ENCODE measurements around the gene RBM17. TPM values are rescaled to one million over a fixed set of nuclear protein-coding genes. Genes with fewer than 3 reads are reported as not detected.

Gene RBM17
- total and polyA plus RNA-seq, 2 of the 13 experiments (the other 11 are each of a cell fraction or from before 2014, with no cell fraction given), result 30.7 to 77.5 TPM

- TF ChIP-seq ZNF281 (CRISPR knock-in tag; IDR thresholded peaks at IDR 0.05; ENCODE audit: borderline replicate concordance) (no peak), THYN1 (CRISPR knock-in tag; IDR thresholded peaks at IDR 0.05; ENCODE audit: borderline replicate concordance, low read depth) (no peak), ATM (IDR thresholded peaks at IDR 0.05; ENCODE audit: borderline replicate concordance) (no peak), ZNF280D (CRISPR knock-in tag; IDR thresholded peaks at IDR 0.05) (no peak), ZFP90 (CRISPR knock-in tag; IDR thresholded peaks at IDR 0.05; ENCODE audit: borderline replicate concordance) (no peak), HOMEZ (CRISPR knock-in tag; IDR thresholded peaks at IDR 0.05; ENCODE audit: low read depth) (no peak), TFDP2 (CRISPR knock-in tag; IDR thresholded peaks at IDR 0.05) (no peak), GLMP (CRISPR knock-in tag; IDR thresholded peaks at IDR 0.05; ENCODE audit: borderline replicate concordance) (no peak)
These were observed 14.8 kb downstream of the RBM17 start (continued) for GRCh38 chr10:6103591-6103990.

Measured in HepG2 (cell line).